ENCODE results near the gene DEAF1.
"Not testable (repeated sequence)": the region's sequence is repeated elsewhere in the genome, so short reads cannot be mapped to it uniquely, and the experiment has no call there.

The DEAF1 gene

DNA sequence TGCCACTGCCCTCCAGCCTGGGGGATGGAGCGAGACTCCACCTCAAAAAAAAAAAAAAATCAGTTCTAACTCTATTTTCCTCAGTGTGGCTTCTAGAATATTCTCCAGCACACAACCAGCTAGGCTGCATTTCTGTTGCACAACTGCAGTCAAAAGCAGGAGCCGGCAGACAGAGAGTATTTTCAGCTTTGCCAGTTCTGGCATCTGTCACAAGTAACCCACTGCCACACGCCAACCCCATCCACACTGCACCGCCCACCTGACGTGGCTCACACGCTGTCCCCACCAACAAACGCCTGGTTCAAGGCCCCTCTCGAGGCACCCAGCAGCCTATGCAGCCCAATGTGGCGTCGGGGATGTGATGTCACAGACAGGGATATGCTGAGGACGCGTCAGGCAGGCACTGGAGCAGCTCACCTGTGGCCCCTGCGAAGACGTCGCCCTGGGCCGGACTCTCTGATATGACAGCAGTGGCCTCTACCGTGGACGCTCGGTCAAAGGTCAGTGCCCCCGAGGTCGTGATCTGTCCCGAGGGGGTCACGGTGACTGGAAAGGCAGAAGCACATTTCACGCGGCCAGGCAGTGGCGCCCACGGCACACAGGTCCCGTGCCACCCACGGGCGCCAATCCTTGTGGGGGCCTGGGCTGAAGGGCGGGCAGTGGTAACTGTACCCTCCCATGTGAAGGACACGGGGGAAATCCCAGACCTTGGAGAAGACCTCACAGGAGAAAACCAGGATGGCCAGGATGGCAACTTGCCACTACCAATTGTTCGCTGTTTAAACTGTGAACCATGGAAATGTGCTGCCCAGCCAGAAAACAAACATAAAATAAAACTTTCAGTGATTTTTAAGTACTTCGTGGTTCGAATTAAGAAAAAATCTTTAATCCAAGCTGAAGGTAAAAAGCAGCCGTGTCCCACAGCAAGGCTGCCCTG is 15.5 kb downstream of the DEAF1 start:
- no peak for DNase-seq

GRCh38 chr11:678297-678696 is 16.7 kb downstream of the DEAF1 start:
- DNase-seq: no peak

- no peak for DNase-seq
Observed at GRCh38 chr11:674406-674805, 20.6 kb downstream of the DEAF1 start.

GRCh38 chr11:673866-674265 is 21.2 kb downstream of the DEAF1 start:
- DNase-seq: no peak

DNA sequence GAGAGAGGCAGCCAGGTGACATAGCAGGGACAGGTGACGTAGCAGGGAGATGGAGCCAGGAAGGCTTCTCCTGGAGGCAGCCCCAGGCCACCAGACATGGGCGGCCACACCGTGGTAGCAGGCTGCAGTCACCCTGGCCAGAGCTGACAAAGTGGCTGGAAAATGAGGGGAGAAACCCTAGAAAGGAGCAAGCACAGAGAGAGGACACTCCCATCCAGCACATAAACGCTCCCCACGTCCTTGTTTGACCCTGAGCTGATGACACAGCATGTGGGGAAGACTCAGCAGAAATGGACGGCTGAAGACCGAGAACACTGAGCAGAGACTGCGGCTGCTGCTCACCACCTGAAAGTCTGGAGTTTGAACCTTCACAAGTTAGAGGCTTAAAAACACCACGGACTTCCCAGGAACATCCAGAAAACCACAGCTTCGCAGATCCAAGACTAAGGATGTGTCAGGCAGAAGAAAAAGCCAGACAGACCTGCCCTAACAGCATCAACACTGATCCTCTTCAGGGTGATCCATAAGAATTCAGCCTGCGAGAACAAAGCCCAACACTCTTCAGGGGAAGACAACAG is 29.2 kb downstream of the DEAF1 start:
- DNase-seq: no peak

GRCh38 chr11:665062-665703 is 29.8 kb downstream of the DEAF1 start:
- DNase-seq: no peak

DNA sequence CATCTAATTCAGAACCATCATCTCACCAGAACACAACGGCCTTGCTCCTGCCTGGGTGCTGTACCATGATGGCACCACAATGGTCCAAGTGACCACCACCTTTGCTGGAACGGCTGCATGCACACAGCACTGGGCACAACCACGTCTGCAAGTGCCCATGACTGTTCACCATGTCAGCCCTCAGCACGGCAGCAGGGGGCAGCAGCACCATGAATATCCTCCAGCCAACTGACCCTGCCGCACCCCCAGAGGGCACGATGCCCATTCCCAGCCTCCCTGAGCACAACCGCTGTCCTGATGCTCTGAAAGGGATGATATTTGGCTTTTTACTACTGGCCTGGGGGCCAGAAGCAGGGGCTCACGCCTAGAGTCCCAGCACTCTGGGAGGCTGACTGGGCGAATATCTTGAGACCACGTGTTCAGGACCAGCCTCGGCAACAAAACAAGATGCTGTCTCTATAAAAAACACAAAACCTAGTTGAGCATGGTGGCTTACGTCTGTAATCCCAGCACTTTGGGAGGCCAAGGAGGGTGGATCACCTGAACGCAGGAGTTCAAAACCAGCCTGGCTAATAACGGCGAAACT is 32.2 kb downstream of the DEAF1 start:
- peak; percentile 16 to 24 for DNase-seq

- DNase-seq: no peak
Observed at GRCh38 chr11:660681-661444, 34.2 kb downstream of the DEAF1 start.

- no peak for DNase-seq
Observed at GRCh38 chr11:660281-660680, 34.7 kb downstream of the DEAF1 start.

GRCh38 chr11:659532-660085 is 35.4 kb downstream of the DEAF1 start:
- no peak for DNase-seq

- no peak for DNase-seq
Observed at GRCh38 chr11:657691-658126, 37.3 kb downstream of the DEAF1 start.

DNA sequence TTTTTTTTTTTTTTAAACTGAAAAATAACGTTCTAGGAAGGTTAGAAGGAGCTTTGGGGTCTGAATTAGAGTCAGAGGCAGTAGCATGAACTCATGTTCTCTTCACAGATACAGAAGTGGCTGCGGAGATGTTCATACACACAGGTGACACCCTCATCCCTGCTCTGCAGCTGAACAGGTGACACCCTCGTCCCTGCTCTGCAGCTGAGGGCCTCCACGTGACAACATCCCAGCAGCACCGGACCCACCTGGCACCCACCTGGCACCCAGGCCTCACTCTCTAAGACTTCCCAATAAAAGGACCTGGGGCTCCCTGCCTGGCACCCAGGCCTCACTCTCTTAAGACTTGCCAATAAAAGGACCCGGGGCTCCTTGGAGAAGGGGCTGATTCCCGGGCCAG is 38.2 kb downstream of the DEAF1 start:
- DNase-seq: no peak

- no peak for DNase-seq
Observed at GRCh38 chr11:656426-656825, 38.6 kb downstream of the DEAF1 start.

DNA sequence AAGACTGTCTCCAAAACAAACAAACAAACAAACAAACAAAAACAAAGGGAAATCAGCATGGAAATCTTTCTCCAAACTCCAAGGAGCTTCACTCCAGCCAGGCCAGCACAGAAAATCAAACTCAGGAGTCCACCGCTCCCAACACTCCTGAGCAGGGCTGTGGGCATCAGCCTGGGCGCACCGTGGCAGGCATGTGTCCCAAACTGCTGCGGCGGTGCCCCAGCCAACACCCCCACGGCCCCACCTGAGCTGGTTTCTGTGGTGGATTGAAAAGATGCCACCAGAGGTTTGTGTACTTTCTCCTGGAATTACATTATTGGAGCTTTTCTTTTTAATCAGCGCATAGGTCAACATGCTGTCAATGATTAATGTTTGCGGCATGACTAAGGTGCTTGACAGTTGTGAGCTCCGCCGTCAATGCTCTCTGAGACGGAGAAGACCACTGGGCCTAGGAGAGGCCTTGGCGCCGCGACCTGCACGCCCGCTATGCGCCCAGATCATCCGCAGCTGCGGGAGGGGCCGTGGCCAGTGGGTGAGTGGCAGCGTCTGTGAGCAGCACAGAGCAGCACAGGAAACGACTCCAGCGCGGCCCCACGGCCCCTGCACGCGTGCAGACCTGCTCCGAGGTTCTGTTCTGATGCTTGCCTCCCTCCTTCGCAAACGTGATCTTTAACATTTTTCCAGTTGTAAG is 39.8 kb downstream of the DEAF1 start:
- no peak for DNase-seq

DNA sequence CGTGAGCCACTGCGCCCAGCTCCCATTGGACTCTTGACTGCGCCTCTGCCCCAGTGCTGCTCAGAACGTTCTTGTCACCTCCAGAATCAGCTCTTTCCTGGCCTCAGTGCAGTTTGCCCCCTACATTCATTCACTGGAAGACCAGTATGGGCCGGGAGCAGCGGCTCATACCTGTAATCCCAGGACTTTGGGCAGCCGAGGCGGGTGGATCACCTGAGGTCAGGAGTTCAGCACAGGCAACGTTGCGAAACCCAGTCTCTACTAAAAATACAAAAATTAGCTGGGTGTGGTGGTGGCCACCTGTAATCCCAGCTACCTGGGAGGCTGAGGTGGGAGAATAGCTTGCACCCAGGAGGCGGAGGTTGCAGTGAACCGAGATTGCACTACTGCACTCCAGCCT is 40.6 kb downstream of the DEAF1 start:
- DNase-seq: not testable (repeated sequence)

GRCh38 chr11:653837-654236 is 41.2 kb downstream of the DEAF1 start:
- no peak for DNase-seq

DNA sequence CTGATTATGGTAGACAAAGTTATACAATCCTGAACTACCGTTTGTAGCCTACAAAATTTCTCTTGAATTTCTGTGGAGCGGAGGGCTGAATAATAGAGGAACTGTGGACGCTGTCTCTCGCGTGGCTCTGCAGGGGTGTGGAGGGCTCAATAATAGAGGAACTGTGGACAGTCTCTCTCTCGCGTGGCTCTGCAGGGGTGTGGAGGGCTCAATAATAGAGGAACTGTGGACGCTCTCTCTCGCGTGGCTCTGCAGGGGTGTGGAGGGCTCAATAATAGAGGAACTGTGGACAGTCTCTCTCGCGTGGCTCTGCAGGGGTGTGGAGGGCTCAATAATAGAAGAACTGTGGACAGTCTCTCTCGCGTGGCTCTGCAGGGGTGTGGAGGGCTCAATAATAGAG is 41.9 kb downstream of the DEAF1 start:
- not testable (repeated sequence) for DNase-seq

DNA sequence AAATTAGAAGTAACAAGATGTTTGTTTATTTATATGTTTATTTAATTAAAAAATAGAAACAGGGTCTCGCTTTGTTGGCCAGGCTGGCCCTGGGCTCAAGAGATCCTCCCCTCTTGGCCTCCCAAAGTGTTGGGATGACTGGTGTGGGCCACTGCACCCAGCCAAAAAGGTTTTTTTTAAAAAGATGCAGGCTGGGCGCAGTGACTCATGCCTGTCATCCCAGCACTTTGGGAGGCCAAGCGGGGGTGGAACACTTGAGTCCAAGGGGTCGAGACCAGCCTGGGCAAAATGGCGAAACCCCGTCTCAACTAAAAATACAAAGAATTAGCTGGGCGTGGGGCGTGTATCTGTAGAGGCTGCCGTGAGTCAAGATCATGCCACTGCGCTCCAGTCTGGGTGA is 44.5 kb downstream of the DEAF1 start:
- no peak for DNase-seq

- not testable (repeated sequence) for DNase-seq
Observed at GRCh38 chr11:647672-648158, 47.3 kb downstream of the DEAF1 start.

GRCh38 chr11:646214-646613 is 48.8 kb downstream of the DEAF1 start:
- no peak for DNase-seq

- no peak for DNase-seq
Observed at GRCh38 chr11:645536-645935, 49.5 kb downstream of the DEAF1 start.
